HEK293T (cell line): Measurements from ENCODE around the gene IGFBPL1.

Experiments
- ARNT ChIP-seq: fragments of 450-650 bp; IDR thresholded peaks from 2 replicates; pipeline ENCODE4 v1.6.1; 2017; ENCODE audit warnings: mild to moderate bottlenecking
- FOXA1 ChIP-seq: fragments of 450-650 bp; IDR thresholded peaks from 2 replicates; pipeline ENCODE4 v1.6.1; 2016; ENCODE audit warnings: mild to moderate bottlenecking
- HDGF ChIP-seq: fragments of 450-650 bp; IDR thresholded peaks from 2 replicates; pipeline ENCODE4 v1.6.1; 2017; ENCODE audit warnings: antibody characterized with exemption, borderline replicate concordance

GRCh38 chr9:38416461-38416860 lies 7.8 kb downstream of the IGFBPL1 start:
- TF ChIP-seq FOXA1: no peak
- no peak for TF ChIP-seq ARNT
- TF ChIP-seq HDGF: no peak
